ENCODE measurements around the gene C1GALT1. TPM values are rescaled to one million over a fixed set of nuclear protein-coding genes. Genes with fewer than 3 reads are reported as not detected.
"Not testable (repeated sequence)": the region's sequence is repeated elsewhere in the genome, so short reads cannot be mapped to it uniquely, and the experiment has no call there.

C1GALT1 gene
- total RNA-seq, 6 donors from 2014 or later = 11.5 to 75.9 (median 34.7) TPM

- WGBS, 2 donors = 96 to 100% methylated on average over 1 of the region's 1 CpG
- ATAC-seq (ENCODE audit: low FRiP score in 2 of 2) = no peak
- DNase-seq = no peak
These were observed 53.7 kb downstream of the C1GALT1 start for GRCh38 chr7:7236041-7236440.

GRCh38 chr7:7237201-7237977 lies 55.0 kb downstream of the C1GALT1 start:
- WGBS, 2 donors = 57 to 83% methylated on average over 4 of the region's 4 CpGs
- Histone ChIP-seq H3K4me1 (no peaks in the 10 kb centered on the region), H3K27ac (no peak overlapping the region), H3K36me3 (peaks cover 0 to 9% (median 0%) of the 10 kb centered on the region in 4 donors), H3K9me3 (no peaks in the 10 kb centered on the region), H3K27me3 (no peaks in the 10 kb centered on the region), H3K4me3 (no peak overlapping the region)
- DNase-seq (no peak), ATAC-seq (ENCODE audit: low FRiP score in 2 of 2) (peak in 1 of 2 donors; percentile 16)
- TF ChIP-seq POLR2A (IDR thresholded peaks at IDR 0.05) (no peak), POLR2AphosphoS5 (IDR thresholded peaks at IDR 0.05) (no peak)

More at GRCh38 chr7:7236041-7236440, 53.7 kb downstream of the C1GALT1 start:
- no peak overlapping the region for H3K4me3 ChIP-seq
- TF ChIP-seq EP300 (IDR thresholded peaks at IDR 0.05) (no peak), POLR2A (IDR thresholded peaks at IDR 0.05) (no peak), POLR2AphosphoS5 (IDR thresholded peaks at IDR 0.05) (no peak), CTCF (IDR thresholded peaks at IDR 0.05) (no peak)
- H3K36me3 ChIP-seq = peaks cover 0 to 9% (median 0%) of the 10 kb centered on the region in 4 donors
- no peaks in the 10 kb centered on the region for H3K4me1 ChIP-seq
- H3K9me3 ChIP-seq = peaks cover 0 to 4% (median 0%) of the 10 kb centered on the region in 4 donors
- no peaks in the 10 kb centered on the region for H3K27me3 ChIP-seq
- H3K27ac ChIP-seq = no peak overlapping the region

GRCh38 chr7:7237978-7238267 lies 55.6 kb downstream of the C1GALT1 start:
- TF ChIP-seq EP300 (IDR thresholded peaks at IDR 0.05) (no peak), POLR2A (IDR thresholded peaks at IDR 0.05) (no peak), CTCF (IDR thresholded peaks at IDR 0.05) (no peak), POLR2AphosphoS5 (IDR thresholded peaks at IDR 0.05) (no peak)
- H3K4me3 ChIP-seq = no peak overlapping the region
- 72 to 78% methylated on average over 1 of the region's 1 CpG for WGBS, 2 donors
- H3K27ac ChIP-seq = no peak overlapping the region
- H3K4me1 ChIP-seq = no peaks in the 10 kb centered on the region
- DNase-seq (no peak), ATAC-seq (ENCODE audit: low FRiP score in 2 of 2) (no peak)
- no peaks in the 10 kb centered on the region for H3K27me3 ChIP-seq
- no peaks in the 10 kb centered on the region for H3K9me3 ChIP-seq
- H3K36me3 ChIP-seq = peaks cover 0 to 9% (median 0%) of the 10 kb centered on the region in 4 donors

GRCh38 chr7:7239346-7239745 lies 57.0 kb downstream of the C1GALT1 start:
- Histone ChIP-seq H3K9me3 (no peaks in the 10 kb centered on the region), H3K27me3 (no peaks in the 10 kb centered on the region), H3K36me3 (peaks cover 0 to 8% (median 0%) of the 10 kb centered on the region in 4 donors), H3K4me3 (no peak overlapping the region), H3K27ac (no peak overlapping the region), H3K4me1 (no peaks in the 10 kb centered on the region)
- 78 to 88% methylated on average over 1 of the region's 1 CpG for WGBS, 2 donors
- ATAC-seq (ENCODE audit: low FRiP score in 2 of 2) (no peak), DNase-seq (no peak)
- no peak for TF ChIP-seq EP300 (IDR thresholded peaks at IDR 0.05)
- TF ChIP-seq POLR2AphosphoS5 (IDR thresholded peaks at IDR 0.05) = no peak
- no peak for TF ChIP-seq POLR2A (IDR thresholded peaks at IDR 0.05)
- no peak for TF ChIP-seq CTCF (IDR thresholded peaks at IDR 0.05)

GRCh38 chr7:7242899-7243298 lies 60.6 kb downstream of the C1GALT1 start:
- H3K36me3 ChIP-seq = peaks cover 0 to 7% (median 0%) of the 10 kb centered on the region in 4 donors
- 76 to 93% methylated on average over 3 of the region's 3 CpGs for WGBS, 2 donors
- H3K4me3 ChIP-seq = no peak overlapping the region
- no peaks in the 10 kb centered on the region for H3K9me3 ChIP-seq
- no peak overlapping the region for H3K27ac ChIP-seq
- no peaks in the 10 kb centered on the region for H3K27me3 ChIP-seq
- H3K4me1 ChIP-seq = peaks cover 0 to 8% (median 0%) of the 10 kb centered on the region in 4 donors
- TF ChIP-seq POLR2AphosphoS5 (IDR thresholded peaks at IDR 0.05) (no peak), CTCF (IDR thresholded peaks at IDR 0.05) (no peak), EP300 (IDR thresholded peaks at IDR 0.05) (no peak), POLR2A (IDR thresholded peaks at IDR 0.05) (no peak)
- ATAC-seq (ENCODE audit: low FRiP score in 2 of 2) (no peak), DNase-seq (no peak)

GRCh38 chr7:7245233-7245632 lies 62.9 kb downstream of the C1GALT1 start:
- 95 to 97% methylated on average over 12 to 13 of the region's 13 CpGs for WGBS, 2 donors
- not testable (repeated sequence) for H3K27me3 ChIP-seq; H3K9me3 ChIP-seq; H3K4me1 ChIP-seq; H3K36me3 ChIP-seq; ATAC-seq (ENCODE audit: low FRiP score in 2 of 2); H3K27ac ChIP-seq; H3K4me3 ChIP-seq
- peak in 1 of 2 donors; percentile 13 for DNase-seq

All from upper lobe of left lung (tissue), 6 donors.